Activated gamma-delta T cell treated with Interleukin-2 at 50 U/mL for 16 hours (primary cell): Measurements from ENCODE around the gene FSIP1.
"Not testable (repeated sequence)": the region's sequence is repeated elsewhere in the genome, so short reads cannot be mapped to it uniquely, and the experiment has no call there.

Experiments
- DNase-seq: peaks from one replicate; pipeline ENCODE4 v3.0.0-alpha.2; 2020

FSIP1 gene

GRCh38 chr15:39782441-39783138 lies at the start of gene FSIP1:
Gene FSIP1, minus strand, starts transcription at chr15:39782841. Its CDS starts 6,317 bp downstream, at chr15:39776524.
- peak; percentile 93 for DNase-seq

- no peak for DNase-seq
Measured at GRCh38 chr15:39830166-39830565, 47.5 kb upstream of the FSIP1 start.

DNA sequence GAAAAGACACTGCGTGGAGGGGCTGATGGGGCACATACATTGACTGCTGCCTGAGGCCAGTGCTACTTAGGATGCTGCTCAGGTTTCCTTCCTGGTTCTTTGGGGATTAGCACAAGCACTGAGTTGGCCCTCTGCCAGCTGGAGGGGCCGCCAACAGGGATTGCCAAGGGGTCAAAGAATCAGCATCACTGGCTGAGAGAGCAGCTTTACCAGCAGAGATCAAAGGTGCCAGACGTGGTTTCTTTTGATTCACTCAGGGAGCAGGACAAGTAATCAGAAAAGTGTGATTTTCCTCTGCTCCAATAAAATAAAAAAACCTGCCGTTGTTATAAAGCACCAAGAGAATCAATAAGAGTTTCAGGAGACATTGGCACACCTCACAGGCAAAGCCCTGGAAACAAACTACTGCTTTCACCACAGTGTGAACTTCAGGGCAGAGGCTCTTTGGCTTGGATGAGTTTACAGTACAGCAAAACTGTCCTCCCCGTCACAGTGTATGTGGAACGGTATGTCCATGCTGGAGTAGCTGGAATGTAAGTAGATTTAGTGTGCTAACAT lies 45.8 kb upstream of the FSIP1 start:
- no peak for DNase-seq

DNA sequence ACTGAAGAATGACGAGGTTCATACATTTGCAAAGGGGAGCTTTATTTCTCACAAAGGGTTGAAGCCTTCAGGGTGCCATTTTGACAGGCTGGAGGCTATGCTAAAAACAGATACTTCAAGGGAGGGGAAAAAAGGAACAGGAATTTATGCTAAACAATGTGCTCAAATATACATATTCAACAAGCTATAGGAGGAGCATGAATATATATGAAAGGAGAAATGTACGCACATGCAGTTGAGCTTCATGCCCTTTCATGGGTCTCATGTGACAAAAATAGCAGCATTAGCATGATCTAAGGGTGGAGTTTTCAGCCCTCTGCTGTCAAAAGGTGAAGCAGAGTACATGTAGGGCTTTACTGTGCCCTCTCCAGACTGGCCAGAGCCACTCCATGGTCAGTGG lies 44.3 kb upstream of the FSIP1 start:
- DNase-seq, result no peak

DNA sequence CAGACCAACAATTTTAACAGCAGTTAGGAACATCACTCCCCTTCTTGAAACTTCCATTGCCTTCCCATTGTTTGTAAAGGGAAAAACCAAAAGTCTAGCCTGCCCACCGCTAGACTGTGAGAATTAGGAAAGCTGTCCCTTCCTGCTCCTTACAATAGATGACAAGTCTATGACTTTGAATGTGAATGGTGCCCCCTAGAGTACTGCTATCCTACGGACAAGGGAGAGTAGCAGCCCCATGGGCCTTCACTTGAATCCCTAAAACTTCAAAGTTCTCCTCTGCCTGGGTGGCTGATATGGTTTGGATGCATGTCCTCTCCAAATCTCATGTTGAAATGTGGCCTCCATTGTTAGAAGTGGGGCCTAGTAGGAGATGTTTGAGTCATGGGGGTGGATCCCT lies 41.0 kb upstream of the FSIP1 start:
- no peak for DNase-seq

GRCh38 chr15:39820050-39820602 lies 37.5 kb upstream of the FSIP1 start:
- no peak for DNase-seq

- DNase-seq, result no peak
Measured at GRCh38 chr15:39819533-39819932, 36.9 kb upstream of the FSIP1 start.

GRCh38 chr15:39817892-39818291 lies 35.3 kb upstream of the FSIP1 start:
- DNase-seq, result no peak

- DNase-seq, result no peak
Measured at GRCh38 chr15:39814489-39814888, 31.8 kb upstream of the FSIP1 start.

GRCh38 chr15:39812651-39813050 lies 30.0 kb upstream of the FSIP1 start:
- not testable (repeated sequence) for DNase-seq

DNA sequence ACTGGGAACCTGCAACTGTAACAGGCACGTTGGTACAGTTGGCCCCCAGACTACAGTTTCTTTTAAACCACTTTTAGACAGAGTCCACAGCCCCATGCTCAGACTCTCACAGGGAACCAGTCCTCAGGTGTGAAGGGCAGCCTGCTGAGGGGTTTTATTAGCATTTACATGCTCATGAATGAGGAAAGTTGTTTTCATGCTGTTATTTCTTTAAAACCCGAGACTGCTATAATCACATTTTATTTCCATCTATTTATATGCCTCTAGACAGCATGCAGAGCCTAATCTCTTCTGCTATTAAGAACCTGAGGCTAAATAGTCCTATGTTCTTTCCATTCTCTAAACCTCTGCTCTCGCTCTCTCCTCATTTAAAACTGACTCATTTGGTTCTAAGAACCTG lies 26.3 kb upstream of the FSIP1 start:
- DNase-seq, result no peak

DNA sequence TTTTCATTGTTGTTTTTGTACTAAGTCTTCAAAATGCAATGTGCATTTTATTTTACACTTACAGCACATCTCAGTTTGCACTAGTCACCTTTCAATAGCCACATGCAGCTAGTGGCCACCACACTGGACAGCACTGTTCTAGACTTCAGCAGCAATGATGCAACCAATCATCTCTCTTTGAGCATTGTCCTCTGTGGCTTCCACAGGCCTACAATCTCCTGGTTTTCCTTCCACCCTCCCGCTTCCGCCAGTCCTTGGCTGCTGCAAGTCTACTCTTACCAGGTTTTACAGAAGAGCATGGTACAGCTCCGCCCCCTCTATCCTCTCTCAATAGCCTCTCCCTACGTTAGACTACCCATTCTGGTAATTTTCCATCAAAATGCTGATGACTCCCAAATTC lies 25.1 kb upstream of the FSIP1 start:
- DNase-seq, result no peak

- no peak for DNase-seq
Measured at GRCh38 chr15:39804026-39804425, 21.4 kb upstream of the FSIP1 start.

- DNase-seq, result no peak
Measured at GRCh38 chr15:39803016-39803415, 20.4 kb upstream of the FSIP1 start.

DNA sequence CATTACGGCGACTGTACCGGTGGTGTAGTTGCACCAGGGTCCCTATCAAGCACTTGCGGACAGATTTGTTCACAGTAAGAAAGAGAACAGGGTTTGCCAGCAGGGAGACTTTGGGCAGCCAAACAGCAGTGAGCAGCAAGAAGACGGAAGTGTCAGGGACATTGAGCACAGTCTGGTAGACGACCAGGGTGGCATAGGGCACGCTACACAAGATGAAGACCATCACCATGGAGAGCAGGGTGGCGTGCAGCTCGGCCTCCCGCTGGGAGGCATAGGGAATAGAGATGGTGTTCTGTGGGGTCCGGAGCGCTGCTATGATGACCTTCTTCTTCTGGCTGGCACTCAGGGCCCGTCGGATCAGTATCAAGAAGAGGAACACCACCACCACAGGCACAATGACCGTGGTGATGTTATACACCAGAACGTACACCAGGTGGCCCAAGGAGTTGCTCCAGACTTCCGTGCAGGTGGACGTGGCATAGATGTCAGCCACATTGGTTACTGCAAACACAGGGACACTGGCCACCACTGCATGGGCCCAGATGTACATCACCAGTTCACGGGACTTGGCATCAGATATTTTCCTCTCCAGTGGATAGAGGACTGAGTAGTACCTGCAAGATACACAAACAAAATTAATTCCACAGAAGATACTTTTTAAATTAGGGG lies 19.1 kb upstream of the FSIP1 start:
- no peak for DNase-seq

- no peak for DNase-seq
Measured at GRCh38 chr15:39799552-39800011, 16.9 kb upstream of the FSIP1 start.

- DNase-seq, result no peak
Measured at GRCh38 chr15:39798382-39798781, 15.7 kb upstream of the FSIP1 start.

GRCh38 chr15:39797407-39797806 lies 14.8 kb upstream of the FSIP1 start:
- DNase-seq, result no peak

DNA sequence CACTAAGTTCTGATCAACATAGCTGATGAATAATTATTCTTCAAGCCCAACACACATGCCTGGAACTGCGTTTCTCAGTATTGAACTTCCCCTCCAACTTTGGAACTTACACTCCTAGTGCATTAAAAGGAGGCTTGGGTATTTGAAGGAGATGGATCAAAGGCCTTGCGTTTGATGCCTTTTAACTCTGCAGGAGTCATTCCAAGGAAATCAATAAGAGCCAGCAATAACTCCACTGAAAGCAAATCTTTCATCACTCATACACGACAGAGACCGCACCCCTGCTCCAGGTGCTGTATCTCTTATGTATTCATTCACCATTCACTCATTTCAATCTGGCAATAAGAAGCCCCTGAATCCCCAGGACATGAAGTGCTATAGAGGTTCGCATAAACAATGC lies 14.0 kb upstream of the FSIP1 start:
- no peak for DNase-seq

DNA sequence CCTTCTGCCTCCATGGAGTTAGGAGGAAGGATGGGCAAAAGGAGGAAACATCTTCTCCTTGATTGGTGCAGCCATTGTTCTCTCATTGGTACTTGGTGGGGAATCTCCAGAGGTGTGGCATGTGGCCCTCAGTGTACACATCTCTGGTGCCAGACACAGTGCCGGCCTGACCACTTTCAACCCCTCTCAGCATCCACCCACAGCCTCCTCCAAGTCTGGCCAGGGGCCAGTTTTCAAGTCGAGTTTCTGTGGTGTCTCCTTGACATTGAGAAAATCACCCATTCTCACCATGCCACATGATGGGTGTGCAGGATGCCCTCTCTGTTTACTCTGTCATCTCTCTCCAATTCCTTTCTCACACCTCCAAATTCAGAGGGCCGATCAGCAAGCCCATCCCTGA lies 12.8 kb upstream of the FSIP1 start:
- no peak for DNase-seq

DNA sequence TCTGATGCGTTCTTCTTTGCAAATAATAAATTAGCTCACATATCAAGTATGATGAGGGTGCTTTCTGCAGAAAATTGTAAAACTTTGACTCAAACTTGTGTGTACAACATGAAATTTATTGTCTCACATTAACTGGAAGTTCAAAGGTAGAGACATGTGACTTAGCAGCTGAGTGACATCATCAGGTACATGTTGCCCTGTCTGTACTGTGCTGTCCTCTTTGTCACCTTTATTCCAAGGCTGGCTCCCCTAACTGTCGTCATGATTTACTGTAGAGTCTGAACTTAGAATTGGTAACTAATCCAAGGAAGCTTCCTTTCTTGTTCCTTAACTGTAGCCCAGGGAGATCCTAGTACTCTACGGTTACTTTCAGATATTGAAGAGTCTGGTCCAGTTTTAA lies 12.3 kb upstream of the FSIP1 start:
- no peak for DNase-seq

GRCh38 chr15:39793923-39794322 lies 11.3 kb upstream of the FSIP1 start:
- DNase-seq, result no peak

GRCh38 chr15:39792844-39793335 lies 10.2 kb upstream of the FSIP1 start:
- DNase-seq, result no peak
